Esophagus squamous epithelium (tissue), 4 donors: ENCODE data around the gene SPNS1.

ENCODE experiments used
- POLR2A ChIP-seq, 4 donors: fragments of 450-650 bp; IDR thresholded peaks; one replicate each; pipeline ENCODE4 v1.6.1; 2017; ENCODE audit warnings: antibody characterized with exemption in 4 of 4, mild to moderate bottlenecking in 4 of 4, moderate library complexity in 3 of 4
- TF ChIP-seq, protein P1 (sequence below), 6 experiments: fragments of 450-650 bp in 4 of 6; fragments of 200-600 bp in 2 of 6; sonication (generic) in 2 of 6; IDR thresholded peaks; one replicate each; pipeline ENCODE4 v1.5.1; 2016 to 2019; ENCODE audit warnings: antibody characterized with exemption in 6 of 6, mild to moderate bottlenecking in 4 of 6, moderate library complexity in 4 of 6

DNA sequence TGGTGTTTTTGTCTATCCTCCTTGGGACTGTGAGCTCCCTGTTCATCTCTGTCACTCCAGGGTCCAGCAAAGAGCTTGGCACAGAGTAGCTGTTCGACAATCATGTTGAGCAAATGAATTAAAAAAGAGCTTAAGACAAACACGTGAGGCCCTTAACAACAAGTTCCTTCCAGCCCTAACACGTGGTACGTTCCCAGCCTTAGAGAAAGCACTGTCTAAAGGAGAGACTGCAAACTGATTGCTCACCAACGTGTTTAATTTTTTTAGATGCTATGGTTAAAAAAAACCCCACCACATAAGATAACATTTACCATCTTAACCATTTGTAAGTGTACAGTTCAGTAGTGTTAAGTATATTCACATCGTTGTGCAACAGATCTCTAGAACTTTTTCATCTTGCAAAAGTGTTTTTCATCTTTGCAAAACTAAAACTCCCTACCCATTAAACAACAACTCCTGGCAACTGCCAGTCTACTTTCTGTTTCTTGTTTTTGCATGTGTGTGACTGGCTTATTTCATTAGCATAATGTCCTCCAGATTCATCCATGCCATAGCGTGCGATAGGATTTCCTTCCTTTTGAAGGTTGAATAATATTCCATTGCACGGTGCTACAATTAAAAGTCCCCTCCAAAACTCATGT, 38.5 kb downstream of the SPNS1 start:
- TF ChIP-seq, protein P1, sequence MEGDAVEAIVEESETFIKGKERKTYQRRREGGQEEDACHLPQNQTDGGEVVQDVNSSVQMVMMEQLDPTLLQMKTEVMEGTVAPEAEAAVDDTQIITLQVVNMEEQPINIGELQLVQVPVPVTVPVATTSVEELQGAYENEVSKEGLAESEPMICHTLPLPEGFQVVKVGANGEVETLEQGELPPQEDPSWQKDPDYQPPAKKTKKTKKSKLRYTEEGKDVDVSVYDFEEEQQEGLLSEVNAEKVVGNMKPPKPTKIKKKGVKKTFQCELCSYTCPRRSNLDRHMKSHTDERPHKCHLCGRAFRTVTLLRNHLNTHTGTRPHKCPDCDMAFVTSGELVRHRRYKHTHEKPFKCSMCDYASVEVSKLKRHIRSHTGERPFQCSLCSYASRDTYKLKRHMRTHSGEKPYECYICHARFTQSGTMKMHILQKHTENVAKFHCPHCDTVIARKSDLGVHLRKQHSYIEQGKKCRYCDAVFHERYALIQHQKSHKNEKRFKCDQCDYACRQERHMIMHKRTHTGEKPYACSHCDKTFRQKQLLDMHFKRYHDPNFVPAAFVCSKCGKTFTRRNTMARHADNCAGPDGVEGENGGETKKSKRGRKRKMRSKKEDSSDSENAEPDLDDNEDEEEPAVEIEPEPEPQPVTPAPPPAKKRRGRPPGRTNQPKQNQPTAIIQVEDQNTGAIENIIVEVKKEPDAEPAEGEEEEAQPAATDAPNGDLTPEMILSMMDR (IDR thresholded peaks at IDR 0.05): no peak
- no peak for TF ChIP-seq POLR2A (IDR thresholded peaks at IDR 0.05)
